Activated naive CD4-positive, alpha-beta T cell treated with anti-CD3 and anti-CD28 coated beads, Interleukin-2, amount 10 ng/mL, durations not matched to agents 7 days and 5 days (primary cell): ENCODE data around the gene ADD3.

Experiments used
- CTCF ChIA-PET: fragments of 350-600 bp; sonication (Branson Sonifier 250); formaldehyde crosslinking; loops from one replicate; lab custom pipeline; 2021; ENCODE audit warnings: antibody characterized with exemption; lab: Charles Lee
- DNase-seq: peaks from one replicate; pipeline ENCODE4 v3.0.0-alpha.2; 2020
- H3K27ac Mint-ChIP-seq: one replicate; pipeline ENCODE4 v1.8.0; 2021; ENCODE audit warnings: mild to moderate bottlenecking, moderate library complexity, mixed read lengths
- H3K27me3 Mint-ChIP-seq: one replicate; pipeline ENCODE4 v1.8.0; 2021; ENCODE audit warnings: mild to moderate bottlenecking, mixed read lengths
- H3K36me3 Mint-ChIP-seq: one replicate; pipeline ENCODE4 v1.8.0; 2021; ENCODE audit warnings: mixed read lengths
- H3K4me1 Mint-ChIP-seq: one replicate; pipeline ENCODE4 v1.8.0; 2021; ENCODE audit warnings: mixed read lengths
- H3K4me3 Mint-ChIP-seq: one replicate; pipeline ENCODE4 v1.8.0; 2021; ENCODE audit warnings: mild to moderate bottlenecking, moderate library complexity, mixed read lengths
- H3K9me3 Mint-ChIP-seq: one replicate; pipeline ENCODE4 v1.8.0; 2021; ENCODE audit warnings: mixed read lengths

ADD3 gene

GRCh38 chr10:110002801-110003523, 4.8 kb upstream of the ADD3 start:
- CTCF ChIA-PET: interaction anchor here (0.6 to 1.4 kb wide), 2 partner anchors 15 to 94 kb away, joined by 3 read pairs; no protein-coding TSS in a partner anchor
- peaks cover 7% of the 10 kb centered on the region for H3K4me1 Mint-ChIP-seq
- no peak for DNase-seq
- no peak overlapping the region for H3K4me3 Mint-ChIP-seq
- H3K27ac Mint-ChIP-seq: no peak overlapping the region
- H3K9me3 Mint-ChIP-seq: no peaks in the 10 kb centered on the region
- no peaks in the 10 kb centered on the region for H3K36me3 Mint-ChIP-seq
- H3K27me3 Mint-ChIP-seq: peaks cover 4% of the 10 kb centered on the region

GRCh38 chr10:110003524-110003885, 4.3 kb upstream of the ADD3 start:
- H3K4me3 Mint-ChIP-seq: no peak overlapping the region
- H3K27me3 Mint-ChIP-seq: no peaks in the 10 kb centered on the region
- no peak overlapping the region for H3K27ac Mint-ChIP-seq
- CTCF ChIA-PET: interaction anchor here (0.6 kb wide), 1 partner anchor 94 kb away, joined by 3 read pairs; no protein-coding TSS in a partner anchor
- no peak for DNase-seq
- no peaks in the 10 kb centered on the region for H3K9me3 Mint-ChIP-seq
- H3K36me3 Mint-ChIP-seq: no peaks in the 10 kb centered on the region
- peaks cover 7% of the 10 kb centered on the region for H3K4me1 Mint-ChIP-seq

- CTCF ChIA-PET: no interaction called here
- no peak overlapping the region for H3K4me3 Mint-ChIP-seq
- peaks cover 7% of the 10 kb centered on the region for H3K36me3 Mint-ChIP-seq
- peaks cover 18% of the 10 kb centered on the region for H3K4me1 Mint-ChIP-seq
- DNase-seq: peak; percentile 22
- H3K27me3 Mint-ChIP-seq: no peaks in the 10 kb centered on the region
- H3K27ac Mint-ChIP-seq: no peak overlapping the region
- H3K9me3 Mint-ChIP-seq: no peaks in the 10 kb centered on the region
Measured at GRCh38 chr10:110005719-110006118, 2.1 kb upstream of the ADD3 start.

GRCh38 chr10:110006358-110007160, 1.2 kb upstream of the ADD3 start:
- Mint-ChIP-seq H3K4me3 (no peak overlapping the region), H3K9me3 (no peaks in the 10 kb centered on the region), H3K27ac (no peak overlapping the region), H3K36me3 (peaks cover 10% of the 10 kb centered on the region), H3K4me1 (peaks cover 25% of the 10 kb centered on the region), H3K27me3 (no peaks in the 10 kb centered on the region)
- CTCF ChIA-PET: interaction anchor here (1.3 to 1.6 kb wide), 4 partner anchors 15 to 70 kb away, joined by 3 to 6 read pairs (median 4); no protein-coding TSS in a partner anchor
- no peak for DNase-seq

- Mint-ChIP-seq H3K36me3 (peaks cover 14% of the 10 kb centered on the region), H3K4me1 (peaks cover 31% of the 10 kb centered on the region), H3K27ac (no peak overlapping the region), H3K9me3 (no peaks in the 10 kb centered on the region), H3K27me3 (no peaks in the 10 kb centered on the region), H3K4me3 (no peak overlapping the region)
- no peak for DNase-seq
- CTCF ChIA-PET: interaction anchor here (1.3 to 1.6 kb wide), 4 partner anchors 16 to 70 kb away, joined by 3 to 6 read pairs (median 4); no protein-coding TSS in a partner anchor
Measured at GRCh38 chr10:110007161-110007700, 553 bp upstream of the ADD3 start.

- peak overlapping the region; percentile 100 for H3K4me3 Mint-ChIP-seq
- H3K27ac Mint-ChIP-seq: peak overlapping the region; percentile 96
- no peaks in the 10 kb centered on the region for H3K9me3 Mint-ChIP-seq
- CTCF ChIA-PET: interaction anchor here (0.7 to 3.4 kb wide), 3 partner anchors 68 to 125 kb away, joined by 3 to 9 read pairs (median 3); no protein-coding TSS in a partner anchor
- peaks cover 43% of the 10 kb centered on the region for H3K4me1 Mint-ChIP-seq
- H3K36me3 Mint-ChIP-seq: peaks cover 24% of the 10 kb centered on the region
- DNase-seq: peak; percentile 63
- H3K27me3 Mint-ChIP-seq: no peaks in the 10 kb centered on the region
Measured at GRCh38 chr10:110008518-110009339, 945 bp downstream of the ADD3 start.

GRCh38 chr10:110009736-110010475, 2.1 kb downstream of the ADD3 start:
- no peaks in the 10 kb centered on the region for H3K9me3 Mint-ChIP-seq
- H3K36me3 Mint-ChIP-seq: peaks cover 31% of the 10 kb centered on the region
- peaks cover 51% of the 10 kb centered on the region for H3K4me1 Mint-ChIP-seq
- peak; percentile 72 for DNase-seq
- H3K27ac Mint-ChIP-seq: peak overlapping the region; percentile 96
- peak overlapping the region; percentile 100 for H3K4me3 Mint-ChIP-seq
- CTCF ChIA-PET: interaction anchor here (1.2 to 3.4 kb wide), 3 partner anchors 31 to 126 kb away, joined by 3 to 9 read pairs (median 7); no protein-coding TSS in a partner anchor
- no peaks in the 10 kb centered on the region for H3K27me3 Mint-ChIP-seq

- Mint-ChIP-seq H3K4me1 (peaks cover 57% of the 10 kb centered on the region), H3K27me3 (no peaks in the 10 kb centered on the region), H3K4me3 (peak overlapping the region; percentile 100), H3K9me3 (no peaks in the 10 kb centered on the region), H3K27ac (peak overlapping the region; percentile 96), H3K36me3 (peaks cover 34% of the 10 kb centered on the region)
- DNase-seq: no peak
- CTCF ChIA-PET: interaction anchor here (0.7 to 3.4 kb wide), 5 partner anchors 31 to 127 kb away, joined by 3 to 9 read pairs (median 3); no protein-coding TSS in a partner anchor
Measured at GRCh38 chr10:110010486-110011378, 2.9 kb downstream of the ADD3 start.

- Mint-ChIP-seq H3K9me3 (no peaks in the 10 kb centered on the region), H3K27ac (no peak overlapping the region), H3K27me3 (no peaks in the 10 kb centered on the region), H3K4me1 (peaks cover 67% of the 10 kb centered on the region), H3K36me3 (peaks cover 41% of the 10 kb centered on the region), H3K4me3 (peak overlapping the region; percentile 44)
- CTCF ChIA-PET: interaction anchor here (0.7 to 3.4 kb wide), 4 partner anchors 32 to 128 kb away, joined by 3 to 9 read pairs (median 5); no protein-coding TSS in a partner anchor
- no peak for DNase-seq
Measured at GRCh38 chr10:110011681-110012080, 3.9 kb downstream of the ADD3 start.

GRCh38 chr10:110013630-110014293, 6.0 kb downstream of the ADD3 start:
- Mint-ChIP-seq H3K4me3 (no peak overlapping the region), H3K36me3 (peaks cover 48% of the 10 kb centered on the region), H3K27ac (peak overlapping the region; percentile 81), H3K27me3 (no peaks in the 10 kb centered on the region), H3K9me3 (no peaks in the 10 kb centered on the region), H3K4me1 (peaks cover 80% of the 10 kb centered on the region)
- CTCF ChIA-PET: interaction anchor here (1.2 to 3.3 kb wide), 5 partner anchors 17 to 130 kb away, joined by 3 to 20 read pairs (median 4); no protein-coding TSS in a partner anchor
- peak; percentile 35 for DNase-seq

GRCh38 chr10:110016039-110016438, 8.3 kb downstream of the ADD3 start:
- Mint-ChIP-seq H3K4me1 (peaks cover 80% of the 10 kb centered on the region), H3K27ac (no peak overlapping the region), H3K9me3 (no peaks in the 10 kb centered on the region), H3K27me3 (no peaks in the 10 kb centered on the region), H3K36me3 (peaks cover 50% of the 10 kb centered on the region), H3K4me3 (no peak overlapping the region)
- DNase-seq: no peak
- CTCF ChIA-PET: interaction anchor here (1.1 to 3.3 kb wide), 3 partner anchors 26 to 132 kb away, joined by 3 to 20 read pairs (median 7); no protein-coding TSS in a partner anchor
